Transverse colon (tissue), 4 donors: ENCODE data around the gene ASXL1. TPM values are rescaled to one million over a fixed set of nuclear protein-coding genes. Genes with fewer than 3 reads are reported as not detected.

Experiments used
- DNase-seq: peaks from one replicate; pipeline ENCODE4 v3.0.0-alpha.2; 2019
- H3K27ac ChIP-seq, 4 donors: fragments of 200-600 bp; sonication (generic); 2 replicates each; pipeline ENCODE4 v1.5.1; 2016 to 2018; ENCODE audit warnings: inconsistent platforms in 4 of 4
- H3K27me3 ChIP-seq: fragments of 200-600 bp; sonication (generic); 2 replicates; pipeline ENCODE4 v1.5.1; 2017; ENCODE audit warnings: inconsistent platforms
- H3K36me3 ChIP-seq, 4 donors: fragments of 200-600 bp; sonication (generic); 2 replicates each; pipeline ENCODE4 v1.5.1; 2017 to 2019; ENCODE audit warnings: inconsistent platforms in 4 of 4
- H3K4me1 ChIP-seq, 4 donors: fragments of 200-600 bp; sonication (generic); 2 replicates each; pipeline ENCODE4 v1.5.1; 2017 to 2020; ENCODE audit warnings: inconsistent platforms in 4 of 4
- H3K4me3 ChIP-seq, 4 donors: fragments of 200-600 bp; sonication (generic); 1 replicate in 1 of 4; 2 replicates in 3 of 4; pipeline versions ENCODE4 v1.5.1 to v1.6.1; 2017 to 2019; ENCODE audit warnings: inconsistent platforms in 4 of 4
- H3K9me3 ChIP-seq, 2 donors: fragments of 200-600 bp; sonication (generic); 2 replicates each; pipeline ENCODE4 v1.5.1; 2017 to 2019; ENCODE audit warnings: inconsistent platforms in 2 of 2
- CTCF ChIP-seq, 5 experiments: fragments of 200-600 bp in 3 of 5; fragments of 450-650 bp in 2 of 5; sonication (generic) in 3 of 5; IDR thresholded peaks; 1 replicate in 2 of 5; 2 replicates in 3 of 5; pipeline ENCODE4 v1.5.1; 2016 to 2017; ENCODE audit warnings: antibody characterized with exemption in 5 of 5, inconsistent platforms in 3 of 5, mild to moderate bottlenecking in 2 of 5, moderate library complexity in 1 of 5
- EP300 ChIP-seq: sonication (generic); formaldehyde crosslinking; IDR thresholded peaks from one replicate; pipeline ENCODE4 v1.6.1; 2017; ENCODE audit warnings: antibody characterized with exemption, low read depth
- POLR2A ChIP-seq: fragments of 450-650 bp; IDR thresholded peaks from one replicate; pipeline ENCODE4 v1.6.1; 2016; ENCODE audit warnings: antibody characterized with exemption, mild to moderate bottlenecking, moderate library complexity
- POLR2AphosphoS5 ChIP-seq, 3 donors: sonication (generic); formaldehyde crosslinking; IDR thresholded peaks; one replicate each; pipeline ENCODE4 v1.6.1; 2016; ENCODE audit warnings: antibody characterized with exemption in 3 of 3
- WGBS, 2 donors: methylation state at CpG; one replicate each; pipeline ENCODE4 v1.1.5; 2018; ENCODE audit warnings: low coverage in 1 of 2; 5-methylcytosine and 5-hydroxymethylcytosine counted together
- in situ Hi-C, 4 donors: fragments of 200-750 bp; cut with MboI; loops; one replicate each; pipeline versions ENCODE4 v1.15.0 to v1.15.1; 2017; ENCODE audit warnings: low sequenced_read_pairs in 3 of 4, low pct_ligation_motif_present in 1 of 4, low pct_unique_long_range_greater_than_20kb in 1 of 4
- intact Hi-C: fragments of 100-400 bp; cut with DNase I; formaldehyde crosslinking; loops from one replicate; pipeline ENCODE4 v1.15.1; 2023; ENCODE audit warnings: low total_unique reads
- total RNA-seq, 4 donors: library from RNA; depleted of rRNA; stranded (reverse); fragments of >200 nt; gene quantifications; one replicate each; pipeline ENCODE4 v1.1.0, GENCODE V29; 2016

ASXL1 gene
- total RNA-seq, 4 donors from 2014 or later, result 39.6 to 293 (median 92.8) TPM

GRCh38 chr20:32482442-32483261, 124.5 kb downstream of the ASXL1 start:
- peak overlapping the region; percentile 85 to 97 (median 91) for H3K4me3 ChIP-seq
- intact Hi-C loops (loop anchor here (5.0 to 10.0 kb wide), 2 partner anchors 125 to 298 kb away; partner anchors contain the start of gene ASXL1), in situ Hi-C loops (no loop called here)
- H3K27me3 ChIP-seq, result no peaks in the 10 kb centered on the region
- TF ChIP-seq CTCF (IDR thresholded peaks at IDR 0.05) (no peak), POLR2A (peak; percentile 23), POLR2AphosphoS5 (IDR thresholded peaks at IDR 0.05) (peak in 2 of 3 donors; percentile 19 to 31), EP300 (no peak)
- H3K36me3 ChIP-seq, result no peaks in the 10 kb centered on the region
- H3K27ac ChIP-seq, result peak overlapping the region; percentile 93 to 97 (median 96)
- DNase-seq, result peak; percentile 57
- no peaks in the 10 kb centered on the region for H3K9me3 ChIP-seq
- 0 to 2% methylated on average over 1 to 57 of the region's 82 CpGs for WGBS, 2 donors
- peaks cover 35 to 61% (median 52%) of the 10 kb centered on the region in 4 donors for H3K4me1 ChIP-seq

- intact Hi-C loops (loop anchor here (5.0 to 10.0 kb wide), 2 partner anchors 126 to 299 kb away; partner anchors contain the start of gene ASXL1), in situ Hi-C loops (no loop called here)
- Histone ChIP-seq H3K4me3 (peak overlapping the region; percentile 85 to 97 (median 91)), H3K27ac (peak overlapping the region; percentile 93 to 97 (median 96)), H3K27me3 (no peaks in the 10 kb centered on the region), H3K4me1 (peaks cover 31 to 52% (median 44%) of the 10 kb centered on the region in 4 donors), H3K36me3 (no peaks in the 10 kb centered on the region), H3K9me3 (no peaks in the 10 kb centered on the region)
- TF ChIP-seq EP300, result no peak
- peak; percentile 64 to 87 (median 78) for TF ChIP-seq POLR2AphosphoS5 (IDR thresholded peaks at IDR 0.05)
- peak; percentile 60 for TF ChIP-seq POLR2A
- TF ChIP-seq CTCF (IDR thresholded peaks at IDR 0.05), result peak in 2 of 5 experiments; percentile 14 to 19
- peak; percentile 87 for DNase-seq
- WGBS, 2 donors, result 1% methylated on average over 61 of the region's 79 CpGs; no CpG with 5 or more reads in 1 of the 2 donors
Measured at GRCh38 chr20:32483351-32484224, 125.5 kb downstream of the ASXL1 start.

- in situ Hi-C loops (no loop called here), intact Hi-C loops (loop anchor here (5.0 to 10.0 kb wide), 2 partner anchors 127 to 300 kb away; partner anchors contain the start of gene ASXL1)
- peak; percentile 59 for DNase-seq
- peak; percentile 11 for TF ChIP-seq POLR2A
- TF ChIP-seq EP300, result no peak
- H3K4me1 ChIP-seq, result peaks cover 24 to 44% (median 36%) of the 10 kb centered on the region in 4 donors
- 1% methylated on average over 61 of the region's 74 CpGs; no CpG with 5 or more reads in 1 of the 2 donors for WGBS, 2 donors
- no peaks in the 10 kb centered on the region for H3K36me3 ChIP-seq
- peak overlapping the region; percentile 93 to 97 (median 96) for H3K27ac ChIP-seq
- H3K27me3 ChIP-seq, result no peaks in the 10 kb centered on the region
- no peaks in the 10 kb centered on the region for H3K9me3 ChIP-seq
- H3K4me3 ChIP-seq, result peak overlapping the region; percentile 29 to 97 (median 91)
Measured at GRCh38 chr20:32484225-32484957, 126.3 kb downstream of the ASXL1 start.
